PFSK-1 (cell line): Measurements from ENCODE around the gene CADM2.

Source experiments
- POLR2AphosphoS5 ChIP-seq: IDR thresholded peaks from 2 replicates; pipeline ENCODE4 v1.6.1; 2012; ENCODE audit warnings: low read depth, mild to moderate bottlenecking, control low read depth, low read length, moderate library complexity
- TAF1 ChIP-seq: IDR thresholded peaks from 2 replicates; pipeline ENCODE4 v1.6.1; 2012; ENCODE audit warnings: low read length, control low read depth, borderline replicate concordance; ENCODE audit not compliant: insufficient read depth
- TF ChIP-seq, protein P1 (sequence below), 2 experiments: IDR thresholded peaks; 2 replicates each; pipeline versions ENCODE4 v1.6.1 to v1.8.0; 2011 to 2012; ENCODE audit warnings: low read depth in 2 of 2, low read length in 2 of 2, control low read depth in 1 of 2, inconsistent platforms in 1 of 2, mild to moderate bottlenecking in 1 of 2, moderate library complexity in 1 of 2; ENCODE audit not compliant: insufficient read depth in 1 of 2

DNA sequence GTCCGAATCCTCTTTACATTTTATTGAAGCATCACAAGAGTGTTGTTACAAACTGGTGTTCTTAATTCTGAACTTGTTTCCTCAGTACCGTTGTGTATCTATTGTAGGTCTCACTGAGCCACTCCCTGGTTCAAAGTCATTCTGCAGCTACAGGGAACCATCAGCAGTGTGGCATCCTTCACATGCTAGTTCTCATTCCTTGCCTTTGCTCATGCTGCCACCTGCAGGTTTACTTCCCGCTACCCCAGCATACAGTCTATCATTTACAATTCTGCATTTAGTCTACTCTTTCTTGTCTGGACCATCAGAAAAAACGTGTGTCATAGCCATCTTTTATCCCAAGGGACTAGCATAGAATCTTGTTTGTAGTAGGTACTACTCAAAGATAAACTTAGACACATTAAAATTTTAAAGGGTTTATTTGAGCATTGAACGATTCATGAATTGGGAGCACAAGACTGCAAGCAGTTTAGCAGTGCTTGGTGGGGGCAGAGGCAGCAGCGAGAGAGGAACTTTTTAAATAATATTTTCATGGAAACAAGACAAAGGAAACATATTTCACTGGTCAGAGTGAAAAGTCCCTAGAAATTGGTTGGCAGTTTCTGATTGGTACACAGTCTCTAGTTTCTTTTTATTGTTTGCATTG is 402.1 kb downstream of the CADM2 start:
- TF ChIP-seq, protein P1, sequence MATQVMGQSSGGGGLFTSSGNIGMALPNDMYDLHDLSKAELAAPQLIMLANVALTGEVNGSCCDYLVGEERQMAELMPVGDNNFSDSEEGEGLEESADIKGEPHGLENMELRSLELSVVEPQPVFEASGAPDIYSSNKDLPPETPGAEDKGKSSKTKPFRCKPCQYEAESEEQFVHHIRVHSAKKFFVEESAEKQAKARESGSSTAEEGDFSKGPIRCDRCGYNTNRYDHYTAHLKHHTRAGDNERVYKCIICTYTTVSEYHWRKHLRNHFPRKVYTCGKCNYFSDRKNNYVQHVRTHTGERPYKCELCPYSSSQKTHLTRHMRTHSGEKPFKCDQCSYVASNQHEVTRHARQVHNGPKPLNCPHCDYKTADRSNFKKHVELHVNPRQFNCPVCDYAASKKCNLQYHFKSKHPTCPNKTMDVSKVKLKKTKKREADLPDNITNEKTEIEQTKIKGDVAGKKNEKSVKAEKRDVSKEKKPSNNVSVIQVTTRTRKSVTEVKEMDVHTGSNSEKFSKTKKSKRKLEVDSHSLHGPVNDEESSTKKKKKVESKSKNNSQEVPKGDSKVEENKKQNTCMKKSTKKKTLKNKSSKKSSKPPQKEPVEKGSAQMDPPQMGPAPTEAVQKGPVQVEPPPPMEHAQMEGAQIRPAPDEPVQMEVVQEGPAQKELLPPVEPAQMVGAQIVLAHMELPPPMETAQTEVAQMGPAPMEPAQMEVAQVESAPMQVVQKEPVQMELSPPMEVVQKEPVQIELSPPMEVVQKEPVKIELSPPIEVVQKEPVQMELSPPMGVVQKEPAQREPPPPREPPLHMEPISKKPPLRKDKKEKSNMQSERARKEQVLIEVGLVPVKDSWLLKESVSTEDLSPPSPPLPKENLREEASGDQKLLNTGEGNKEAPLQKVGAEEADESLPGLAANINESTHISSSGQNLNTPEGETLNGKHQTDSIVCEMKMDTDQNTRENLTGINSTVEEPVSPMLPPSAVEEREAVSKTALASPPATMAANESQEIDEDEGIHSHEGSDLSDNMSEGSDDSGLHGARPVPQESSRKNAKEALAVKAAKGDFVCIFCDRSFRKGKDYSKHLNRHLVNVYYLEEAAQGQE (IDR thresholded peaks at IDR 0.05; ENCODE audit: insufficient read depth in 1 of 2, low read depth in 2 of 2, low read length in 2 of 2), result no peak
- TF ChIP-seq POLR2AphosphoS5, result no peak
- TF ChIP-seq TAF1, result no peak
